ENCODE data around the gene KCNT1. TPM values are rescaled to one million over a fixed set of nuclear protein-coding genes. Genes with fewer than 3 reads are reported as not detected.

KCNT1 gene
- total RNA-seq, 1 donor from 2014 or later: not detected

DNA sequence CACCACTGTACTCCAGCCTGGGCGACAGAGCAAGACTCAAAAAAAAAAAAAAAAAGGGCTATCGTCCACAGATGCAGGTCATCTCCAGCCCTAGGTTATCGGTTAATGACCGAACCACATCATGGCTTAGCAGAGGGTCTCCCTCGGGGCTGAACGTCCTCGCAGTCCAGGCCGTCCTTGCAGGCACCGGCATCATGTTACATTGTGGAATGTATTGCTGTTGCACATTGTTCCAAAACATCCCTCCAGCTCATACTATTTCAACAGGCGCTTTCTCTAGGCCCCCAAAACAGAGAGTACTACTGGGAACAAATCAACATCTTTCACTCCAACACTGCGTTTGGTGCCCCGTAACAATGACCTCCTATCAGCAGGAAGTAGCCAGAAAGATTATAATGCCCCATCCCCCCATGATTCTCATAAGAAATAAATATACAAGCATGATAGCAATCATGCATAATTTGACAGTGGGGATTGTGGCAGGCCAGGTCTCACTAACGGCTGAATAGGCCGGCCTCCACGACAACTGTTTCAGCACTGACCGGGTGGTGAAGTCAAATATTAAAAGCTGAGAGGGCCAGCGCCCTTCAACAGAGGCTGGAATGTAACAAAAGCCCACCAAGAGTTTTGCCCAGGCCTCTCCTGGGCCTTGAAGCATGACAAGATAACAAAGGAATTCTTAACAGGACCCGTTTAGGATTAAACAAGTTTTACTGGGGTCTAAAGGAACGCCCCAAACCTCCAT is 40.0 kb upstream of the KCNT1 start:
- Histone ChIP-seq H3K4me3 (no peak overlapping the region), H3K27ac (no peak overlapping the region), H3K36me3 (no peaks in the 10 kb centered on the region), H3K27me3 (no peaks in the 10 kb centered on the region), H3K4me1 (no peaks in the 10 kb centered on the region), H3K9me3 (no peaks in the 10 kb centered on the region)
- TF ChIP-seq, protein P1, sequence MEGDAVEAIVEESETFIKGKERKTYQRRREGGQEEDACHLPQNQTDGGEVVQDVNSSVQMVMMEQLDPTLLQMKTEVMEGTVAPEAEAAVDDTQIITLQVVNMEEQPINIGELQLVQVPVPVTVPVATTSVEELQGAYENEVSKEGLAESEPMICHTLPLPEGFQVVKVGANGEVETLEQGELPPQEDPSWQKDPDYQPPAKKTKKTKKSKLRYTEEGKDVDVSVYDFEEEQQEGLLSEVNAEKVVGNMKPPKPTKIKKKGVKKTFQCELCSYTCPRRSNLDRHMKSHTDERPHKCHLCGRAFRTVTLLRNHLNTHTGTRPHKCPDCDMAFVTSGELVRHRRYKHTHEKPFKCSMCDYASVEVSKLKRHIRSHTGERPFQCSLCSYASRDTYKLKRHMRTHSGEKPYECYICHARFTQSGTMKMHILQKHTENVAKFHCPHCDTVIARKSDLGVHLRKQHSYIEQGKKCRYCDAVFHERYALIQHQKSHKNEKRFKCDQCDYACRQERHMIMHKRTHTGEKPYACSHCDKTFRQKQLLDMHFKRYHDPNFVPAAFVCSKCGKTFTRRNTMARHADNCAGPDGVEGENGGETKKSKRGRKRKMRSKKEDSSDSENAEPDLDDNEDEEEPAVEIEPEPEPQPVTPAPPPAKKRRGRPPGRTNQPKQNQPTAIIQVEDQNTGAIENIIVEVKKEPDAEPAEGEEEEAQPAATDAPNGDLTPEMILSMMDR (IDR thresholded peaks at IDR 0.05): no peak
- no peak for DNase-seq (ENCODE audit: low spot score in 2 of 2)
- intact Hi-C loops (cut with DNase I): no loop called here

DNA sequence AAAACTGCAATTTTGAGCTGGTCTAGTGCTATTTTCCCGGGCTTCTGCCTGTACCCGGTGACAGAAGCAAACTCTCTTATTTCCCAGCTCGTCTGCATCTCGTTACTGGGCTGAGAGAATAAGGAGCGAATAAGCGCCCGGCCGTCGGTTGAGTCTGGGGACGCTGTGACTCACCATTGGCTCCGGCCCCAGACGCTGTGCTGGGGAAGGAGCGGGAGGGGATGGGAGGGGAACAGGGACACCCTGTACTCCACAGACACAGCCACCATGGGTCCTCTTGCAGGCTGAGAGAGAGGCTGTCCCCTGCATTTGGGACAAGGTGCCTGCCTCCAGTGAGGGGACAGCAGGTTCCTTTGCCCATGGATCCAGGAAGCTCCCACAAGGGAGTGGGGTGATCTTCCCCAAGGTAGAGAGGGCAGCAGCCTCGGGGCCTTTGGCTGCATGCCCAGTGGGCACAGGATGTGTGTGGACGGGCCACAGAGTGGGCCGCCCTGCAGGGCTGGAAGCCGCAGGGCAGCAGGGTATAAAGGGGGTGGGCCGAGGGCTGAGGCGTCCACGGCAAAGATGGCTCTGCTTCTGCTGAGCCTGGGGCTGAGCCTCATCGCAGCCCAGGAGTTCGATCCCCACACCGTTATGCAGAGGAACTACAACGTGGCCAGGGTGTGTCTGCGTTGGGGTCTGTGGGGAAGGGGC is 39.1 kb upstream of the KCNT1 start, which contains the start of gene LCN9:
TSS of gene LCN9 (plus strand) at position 552 of the 693 bp plus-strand sequence. CDS start at position 565, 13 bp downstream.
- Histone ChIP-seq H3K27ac (no peak within 1 kb of the TSS), H3K27me3 (no peaks in the 10 kb centered on the region), H3K4me1 (no peaks in the 10 kb centered on the region), H3K9me3 (no peaks in the 10 kb centered on the region), H3K4me3 (no peak within 1 kb of the TSS), H3K36me3 (no peaks in the 10 kb centered on the region)
- DNase-seq (ENCODE audit: low spot score in 2 of 2): no peak
- TF ChIP-seq, protein P1 (IDR thresholded peaks at IDR 0.05): no peak
- intact Hi-C loops (cut with DNase I): no loop called here

DNA sequence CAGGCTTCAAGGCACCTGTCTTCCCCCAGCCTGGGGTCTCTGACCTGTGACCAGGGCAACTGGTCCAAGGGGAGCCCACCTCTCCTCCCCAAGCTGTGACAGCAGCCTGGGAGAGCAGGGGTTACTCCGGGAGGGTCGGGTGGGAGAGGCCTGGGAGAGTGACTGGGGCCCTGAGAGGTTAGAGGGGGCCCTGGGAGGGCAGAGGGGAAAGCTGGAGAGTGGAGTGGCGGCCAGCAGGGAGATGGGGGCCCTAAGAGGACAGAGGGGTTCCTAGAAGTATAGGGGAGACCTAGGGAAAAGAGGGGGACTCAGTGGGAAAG is 38.6 kb upstream of the KCNT1 start:
- no peaks in the 10 kb centered on the region for H3K36me3 ChIP-seq
- TF ChIP-seq, protein P1 (IDR thresholded peaks at IDR 0.05): no peak
- no peaks in the 10 kb centered on the region for H3K4me1 ChIP-seq
- no peaks in the 10 kb centered on the region for H3K27me3 ChIP-seq
- intact Hi-C loops (cut with DNase I): no loop called here
- no peak overlapping the region for H3K4me3 ChIP-seq
- no peaks in the 10 kb centered on the region for H3K9me3 ChIP-seq
- no peak for DNase-seq (ENCODE audit: low spot score in 2 of 2)
- no peak overlapping the region for H3K27ac ChIP-seq

DNA sequence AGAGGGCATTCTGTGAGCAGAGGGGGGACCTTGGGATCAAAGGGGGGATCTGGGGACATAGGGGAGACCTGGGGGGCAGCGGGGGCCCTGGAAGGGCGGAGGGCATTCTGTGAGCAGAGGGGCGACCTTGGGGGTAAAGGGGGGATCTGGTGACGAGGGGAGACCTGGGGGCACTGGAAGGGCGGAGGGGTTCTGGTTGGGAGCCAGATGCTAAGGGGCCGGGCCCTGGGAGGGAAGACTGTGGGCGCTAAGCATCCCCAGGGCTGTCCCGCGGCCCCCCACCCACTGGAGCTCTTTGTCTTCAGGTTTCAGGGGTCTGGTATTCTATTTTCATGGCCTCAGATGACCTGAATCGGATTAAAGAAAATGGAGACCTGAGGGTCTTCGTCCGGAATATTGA is 38.1 kb upstream of the KCNT1 start:
- Histone ChIP-seq H3K27me3 (no peaks in the 10 kb centered on the region), H3K4me1 (no peaks in the 10 kb centered on the region), H3K4me3 (no peak overlapping the region), H3K9me3 (no peaks in the 10 kb centered on the region), H3K36me3 (no peaks in the 10 kb centered on the region), H3K27ac (no peak overlapping the region)
- TF ChIP-seq, protein P1 (IDR thresholded peaks at IDR 0.05): no peak
- intact Hi-C loops (cut with DNase I): no loop called here
- no peak for DNase-seq (ENCODE audit: low spot score in 2 of 2)

DNA sequence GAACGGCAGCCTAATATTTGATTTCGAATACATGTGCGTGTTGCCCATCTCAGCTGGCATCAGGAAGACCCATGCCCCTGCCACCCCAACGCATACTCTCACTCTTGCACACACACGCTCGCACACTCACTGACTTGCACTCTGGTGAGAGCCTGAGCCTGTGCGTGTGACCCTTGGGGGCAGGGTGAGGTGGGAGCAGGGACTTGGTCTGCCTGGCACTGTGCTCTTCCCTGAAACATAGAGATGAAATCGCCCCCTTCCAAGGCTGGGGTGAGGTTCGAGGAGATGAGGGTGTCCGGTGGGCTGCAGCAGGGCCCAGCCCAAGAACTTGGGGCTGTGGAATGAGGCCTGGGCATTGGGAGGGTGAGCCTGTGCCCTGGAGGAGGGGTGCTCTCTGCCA is 37.7 kb upstream of the KCNT1 start:
- Histone ChIP-seq H3K36me3 (no peaks in the 10 kb centered on the region), H3K27ac (no peak overlapping the region), H3K9me3 (no peaks in the 10 kb centered on the region), H3K4me3 (no peak overlapping the region), H3K4me1 (no peaks in the 10 kb centered on the region), H3K27me3 (no peaks in the 10 kb centered on the region)
- peak in 1 of 2 donors; percentile 35 for DNase-seq (ENCODE audit: low spot score in 2 of 2)
- intact Hi-C loops (cut with DNase I): no loop called here
- TF ChIP-seq, protein P1 (IDR thresholded peaks at IDR 0.05): no peak

Data from ascending aorta (tissue), 2 donors.